ENCODE measurements around the gene OSM. TPM values are rescaled to one million over a fixed set of nuclear protein-coding genes. Genes with fewer than 3 reads are reported as not detected.
A peak's percentile ranks its signal among the peaks of the same experiment; 100 is the strongest.

The OSM gene
- total RNA-seq, 2 donors from 2014 or later = not detected

- no peaks in the 10 kb centered on the region for H3K4me1 ChIP-seq
- 75 to 76% methylated on average over 7 of the region's 7 CpGs for WGBS, 2 donors
- TF ChIP-seq CTCF (IDR thresholded peaks at IDR 0.05) (no peak), POLR2A (IDR thresholded peaks at IDR 0.05) (no peak)
- H3K27me3 ChIP-seq = no peaks in the 10 kb centered on the region
- H3K9me3 ChIP-seq = no peaks in the 10 kb centered on the region
- no peak overlapping the region for H3K27ac ChIP-seq
- intact Hi-C loops (cut with DNase I) = loop anchor here (10.0 kb wide), 1 partner anchor 66 kb away; no protein-coding TSS in a partner anchor
- ATAC-seq (no peak), DNase-seq (no peak)
- no peaks in the 10 kb centered on the region for H3K36me3 ChIP-seq (replicated peaks in 1 of 2; ENCODE audit: insufficient read depth in 1 of 2, low read depth in 2 of 2)
- no peak overlapping the region for H3K4me3 ChIP-seq
Observed at GRCh38 chr22:30220338-30221012, 46.2 kb downstream of the OSM start.

- H3K9me3 ChIP-seq = no peaks in the 10 kb centered on the region
- ATAC-seq = no peak
- H3K36me3 ChIP-seq (replicated peaks in 1 of 2; ENCODE audit: insufficient read depth in 1 of 2, low read depth in 2 of 2) = no peaks in the 10 kb centered on the region
- intact Hi-C loops (cut with DNase I) = loop anchor here (10.0 kb wide), 1 partner anchor 65 kb away; no protein-coding TSS in a partner anchor
- H3K4me3 ChIP-seq = no peak overlapping the region
- no peak for TF ChIP-seq CTCF (IDR thresholded peaks at IDR 0.05)
- TF ChIP-seq POLR2A (IDR thresholded peaks at IDR 0.05) = no peak
- no peak overlapping the region for H3K27ac ChIP-seq
- no peak for DNase-seq
- H3K27me3 ChIP-seq = no peaks in the 10 kb centered on the region
- no peaks in the 10 kb centered on the region for H3K4me1 ChIP-seq
Observed at GRCh38 chr22:30219668-30220278, 46.9 kb downstream of the OSM start.

GRCh38 chr22:30219049-30219654 is 47.5 kb downstream of the OSM start:
- Histone ChIP-seq H3K4me3 (no peak overlapping the region), H3K27ac (no peak overlapping the region), H3K36me3 (replicated peaks in 1 of 2; ENCODE audit: insufficient read depth in 1 of 2, low read depth in 2 of 2) (no peaks in the 10 kb centered on the region), H3K27me3 (no peaks in the 10 kb centered on the region), H3K4me1 (no peaks in the 10 kb centered on the region), H3K9me3 (no peaks in the 10 kb centered on the region)
- ATAC-seq (no peak), DNase-seq (no peak)
- TF ChIP-seq CTCF (IDR thresholded peaks at IDR 0.05) (peak in 1 of 7 experiments; percentile 25), POLR2A (IDR thresholded peaks at IDR 0.05) (no peak)
- 65 to 76% methylated on average over 8 of the region's 8 CpGs for WGBS, 2 donors
- intact Hi-C loops (cut with DNase I) = no loop called here

- 84 to 92% methylated on average over 16 to 23 of the region's 23 CpGs for WGBS, 2 donors
- peaks cover 5% of the 10 kb centered on the region for H3K4me1 ChIP-seq
- intact Hi-C loops (cut with DNase I) = no loop called here
- H3K9me3 ChIP-seq = no peaks in the 10 kb centered on the region
- TF ChIP-seq POLR2A (IDR thresholded peaks at IDR 0.05) (no peak), CTCF (IDR thresholded peaks at IDR 0.05) (no peak)
- no peaks in the 10 kb centered on the region for H3K27me3 ChIP-seq
- H3K36me3 ChIP-seq (replicated peaks in 1 of 2; ENCODE audit: insufficient read depth in 1 of 2, low read depth in 2 of 2) = no peaks in the 10 kb centered on the region
- H3K27ac ChIP-seq = no peak overlapping the region
- no peak for ATAC-seq
- DNase-seq = no peak
- no peak overlapping the region for H3K4me3 ChIP-seq
Observed at GRCh38 chr22:30217698-30218560, 48.7 kb downstream of the OSM start.

All from body of pancreas (tissue), 4 donors.